ENCODE results near the gene CD226. TPM values are rescaled to one million over a fixed set of nuclear protein-coding genes. Genes with fewer than 3 reads are reported as not detected.
"Not testable (repeated sequence)": the region's sequence is repeated elsewhere in the genome, so short reads cannot be mapped to it uniquely, and the experiment has no call there.

CD226 gene
- total RNA-seq = 0.82 TPM

DNA sequence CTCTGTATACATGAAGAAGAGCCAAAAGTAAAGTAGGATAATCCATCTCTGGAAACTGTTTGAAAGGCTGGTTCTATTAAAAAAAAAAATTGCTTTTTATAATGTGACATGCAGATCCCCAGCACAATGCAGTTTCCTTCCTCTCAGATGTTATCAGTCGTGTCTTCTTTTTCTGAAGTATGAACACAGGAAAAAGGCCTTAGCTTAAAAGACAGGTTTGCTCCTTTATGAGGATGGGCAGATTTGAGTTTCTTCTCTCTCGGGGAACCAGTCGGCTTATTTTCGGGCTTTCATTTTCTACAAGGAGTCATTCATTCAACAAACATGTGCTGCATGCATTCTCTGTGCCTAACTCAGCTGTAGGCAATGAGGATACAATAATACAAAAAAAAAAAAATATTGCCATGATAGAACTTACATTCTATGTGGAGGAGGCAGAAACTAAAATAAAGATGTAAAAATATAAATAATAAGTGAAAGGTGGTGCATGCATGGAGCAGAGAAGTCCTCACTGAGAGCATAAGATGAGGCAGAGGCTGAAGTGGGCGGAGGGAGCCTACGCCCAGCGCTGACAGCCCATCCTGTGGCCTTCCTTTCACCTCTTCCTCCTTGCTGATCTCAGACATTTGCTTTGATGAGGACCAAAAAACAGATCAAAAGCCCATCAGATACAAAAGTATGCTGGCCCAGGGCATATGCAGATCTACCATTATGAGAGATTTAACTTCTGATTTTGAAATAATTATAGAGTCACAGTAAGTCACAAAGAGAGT lies at the start of gene CD226:
TSS of gene CD226 (minus strand) at position 513 of the 773 bp plus-strand sequence. CDS start at position 46, 467 bp downstream.
- no peak for FAIRE-seq
- DNase-seq (ENCODE audit: low spot score in 2 of 2) = no peak

GRCh38 chr18:69996951-69997798 lies 49.5 kb upstream of the CD226 start:
- FAIRE-seq (no peak), DNase-seq (ENCODE audit: low spot score in 2 of 2) (no peak)

DNA sequence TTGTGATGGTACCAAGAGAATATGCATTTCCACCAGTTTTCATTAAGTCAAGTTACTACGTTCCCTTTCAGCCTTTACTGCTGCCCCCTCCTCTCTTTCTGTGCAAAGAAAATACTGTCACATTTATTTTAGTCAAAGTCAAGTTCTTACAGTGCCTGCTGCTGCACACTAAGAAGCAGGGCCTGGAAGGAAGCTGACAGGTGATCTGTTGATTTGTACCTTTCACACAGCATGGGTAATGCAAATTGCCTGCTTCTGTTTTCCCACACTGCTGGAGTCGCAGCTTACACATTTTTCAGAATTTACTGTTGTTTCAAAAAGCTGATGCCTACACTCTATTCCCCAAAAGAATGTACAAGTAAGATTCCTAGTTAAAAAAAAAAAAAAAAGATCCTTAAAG lies 48.7 kb upstream of the CD226 start:
- no peak for FAIRE-seq
- no peak for DNase-seq (ENCODE audit: low spot score in 2 of 2)

GRCh38 chr18:69995774-69996173 lies 48.1 kb upstream of the CD226 start:
- DNase-seq (ENCODE audit: low spot score in 2 of 2) = no peak

DNA sequence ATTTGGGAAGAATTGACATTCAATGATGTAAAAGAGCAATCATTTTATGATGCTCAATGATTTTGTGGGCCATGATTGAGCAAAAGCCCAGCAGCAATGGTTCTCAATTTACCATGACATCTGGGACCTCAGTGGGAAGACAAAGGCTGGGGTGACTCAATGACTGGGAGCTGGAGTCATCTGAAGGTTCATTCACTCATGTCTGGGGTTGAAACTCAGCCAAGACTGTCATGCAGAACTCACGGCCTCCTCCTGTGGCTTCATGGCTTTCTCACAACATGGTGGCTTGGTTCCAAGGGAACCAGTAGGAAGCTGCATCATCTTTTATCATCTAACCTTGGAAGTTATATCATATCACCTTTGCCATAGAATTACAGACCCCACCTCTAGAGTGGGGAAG lies 45.1 kb upstream of the CD226 start:
- DNase-seq (ENCODE audit: low spot score in 2 of 2) = no peak
- no peak for FAIRE-seq

More at GRCh38 chr18:69995774-69996173, 48.1 kb upstream of the CD226 start:
- FAIRE-seq = no peak

- DNase-seq (ENCODE audit: low spot score in 2 of 2) (no peak), FAIRE-seq (no peak)
Measured at GRCh38 chr18:69987870-69988269, 40.2 kb upstream of the CD226 start.

DNA sequence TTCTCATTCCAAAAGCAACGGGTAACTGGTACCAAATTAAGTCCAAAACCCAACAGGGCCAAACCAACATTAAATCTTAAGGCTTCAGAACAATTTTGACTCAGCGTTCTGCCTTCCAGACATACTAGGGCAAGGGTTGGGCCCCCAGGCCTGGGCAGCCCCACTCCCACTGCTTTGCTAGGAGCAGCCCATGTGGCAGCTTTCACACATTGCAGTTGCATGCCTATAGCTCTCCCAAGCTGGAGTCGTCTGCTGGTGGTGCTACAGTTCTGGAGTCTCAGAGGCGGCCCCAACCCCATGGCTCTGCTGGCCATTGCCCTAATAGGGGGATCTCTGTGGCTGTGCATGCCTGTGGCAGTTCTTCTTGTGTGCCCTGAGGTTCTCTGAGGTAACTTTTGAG lies 37.6 kb upstream of the CD226 start:
- FAIRE-seq (no peak), DNase-seq (ENCODE audit: low spot score in 2 of 2) (no peak)

- no peak for FAIRE-seq
Measured at GRCh38 chr18:69982417-69982816, 34.7 kb upstream of the CD226 start.

DNA sequence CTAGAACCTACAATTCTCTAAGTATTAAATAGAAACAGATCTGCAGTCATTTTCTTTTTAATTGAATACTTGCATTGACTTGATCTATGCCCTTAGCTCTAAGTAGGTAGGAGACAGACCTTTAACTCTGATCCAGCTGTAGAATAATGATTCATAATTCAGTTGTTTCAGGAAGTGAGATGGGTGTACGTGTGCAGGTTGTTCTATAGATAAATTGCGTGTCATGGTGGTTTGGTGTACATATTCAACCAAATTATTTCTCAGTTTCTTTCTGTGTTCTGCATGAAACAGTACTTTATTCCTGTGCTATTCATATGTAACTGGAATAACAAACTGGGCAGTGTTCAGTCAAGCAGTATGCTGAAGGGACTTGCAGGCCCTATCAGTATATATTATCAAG lies 34.3 kb upstream of the CD226 start:
- DNase-seq (ENCODE audit: low spot score in 2 of 2) (no peak), FAIRE-seq (no peak)

More at GRCh38 chr18:69982417-69982816, 34.7 kb upstream of the CD226 start:
- DNase-seq (ENCODE audit: low spot score in 2 of 2) = no peak

DNA sequence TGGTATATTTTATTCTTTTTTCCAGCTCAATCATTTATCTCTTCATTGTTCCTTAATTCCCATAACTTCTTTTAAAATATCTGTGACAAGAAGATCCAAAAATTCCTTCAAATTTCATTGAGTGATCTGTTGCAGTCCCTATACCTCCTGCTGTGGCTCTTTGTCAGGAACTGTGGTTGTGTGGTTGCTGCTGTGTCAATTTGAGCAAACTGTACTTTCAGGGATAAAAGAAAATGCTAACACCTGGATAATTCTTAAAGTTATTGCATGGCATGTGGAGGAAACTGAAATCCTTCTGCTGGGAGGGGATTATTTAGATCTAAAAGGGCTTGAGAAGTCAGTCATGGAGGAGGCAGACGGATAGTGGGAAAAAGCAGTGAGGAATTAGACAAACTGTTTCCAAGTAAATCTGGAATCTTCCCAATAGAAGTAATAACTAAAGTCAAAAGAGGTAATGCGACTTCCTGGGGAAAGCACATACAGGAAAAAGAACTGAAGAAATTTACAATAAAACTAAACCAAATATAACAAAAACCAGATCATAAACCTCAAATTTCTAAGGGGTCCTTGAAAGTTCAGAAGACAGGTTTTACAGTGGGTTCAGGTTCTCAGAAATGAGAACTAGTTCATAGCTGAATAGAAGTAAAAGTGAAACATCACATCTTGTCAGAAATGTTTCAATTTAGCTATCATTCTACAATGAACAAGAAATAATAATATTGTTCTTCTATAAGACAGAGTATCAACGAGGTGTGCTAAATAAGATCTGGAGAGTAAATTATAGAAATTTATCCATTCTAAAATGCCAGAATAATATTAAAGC lies 33.5 kb upstream of the CD226 start:
- DNase-seq (ENCODE audit: low spot score in 2 of 2) (no peak), FAIRE-seq (no peak)

- no peak for FAIRE-seq
- DNase-seq (ENCODE audit: low spot score in 2 of 2) = no peak
Measured at GRCh38 chr18:69980509-69980908, 32.8 kb upstream of the CD226 start.

DNA sequence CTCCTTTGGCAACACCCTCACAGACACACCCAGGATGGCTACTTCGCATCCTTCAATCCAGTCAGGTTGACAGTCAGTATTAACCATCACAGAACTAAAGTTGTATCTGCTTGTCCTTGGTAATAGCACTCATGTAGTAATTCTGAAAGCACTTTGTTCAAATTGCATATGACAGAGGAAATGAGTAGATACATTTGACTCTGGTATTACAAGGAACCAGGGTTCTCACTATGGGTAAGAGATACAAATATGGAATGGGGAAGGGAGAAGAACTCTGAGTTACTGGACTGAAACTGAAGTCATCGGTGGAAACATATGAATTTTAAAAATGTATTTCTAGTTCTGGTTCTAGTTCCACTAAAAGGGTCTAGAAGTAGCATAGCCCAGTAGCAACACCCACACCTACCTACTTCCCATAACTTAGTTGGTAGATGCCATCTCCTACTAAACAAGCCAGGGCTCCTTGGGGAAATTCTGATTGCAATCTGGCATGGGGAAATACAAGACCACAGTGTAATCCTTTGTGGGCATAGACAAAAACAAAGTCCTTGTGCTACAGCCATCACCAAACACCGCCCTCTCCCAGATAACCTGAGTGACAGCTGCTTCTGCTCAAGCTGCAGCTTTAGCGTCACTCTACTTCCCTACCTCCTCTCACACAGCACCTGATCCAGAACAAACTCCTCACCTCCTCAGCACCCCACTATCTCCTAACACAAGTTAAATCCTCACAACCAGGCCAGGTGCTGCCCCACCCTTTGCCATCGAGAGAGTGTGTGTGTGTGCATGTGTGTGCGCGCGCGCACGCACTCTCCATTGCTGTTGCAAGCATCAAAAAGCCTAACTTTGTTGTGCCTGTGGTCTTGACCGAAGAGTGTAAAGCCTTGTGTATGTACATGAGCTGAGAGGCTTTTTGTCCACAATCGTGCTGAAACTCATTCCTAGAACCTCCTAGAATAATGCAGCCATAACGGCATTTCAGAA lies 31.4 kb upstream of the CD226 start:
- DNase-seq (ENCODE audit: low spot score in 2 of 2) (no peak), FAIRE-seq (no peak)

DNA sequence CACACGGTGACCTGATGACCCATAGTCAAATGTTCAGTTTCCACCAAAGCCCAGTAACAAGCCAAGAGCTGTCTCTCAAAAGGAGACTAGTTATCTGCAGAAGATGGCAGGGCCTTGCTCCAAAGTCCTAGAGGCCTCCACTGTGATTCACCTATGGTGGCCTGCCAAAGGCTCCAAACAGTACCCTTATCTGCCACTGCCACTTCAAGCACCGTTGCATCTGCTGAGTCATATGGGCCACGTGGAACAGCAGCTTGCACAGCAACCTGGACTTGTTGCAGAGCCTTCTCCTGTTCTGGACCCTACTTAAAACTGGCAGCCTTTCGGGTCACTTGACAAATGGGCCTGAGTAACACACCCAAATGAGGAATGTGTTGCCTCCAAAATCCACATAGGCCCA lies 27.6 kb upstream of the CD226 start:
- DNase-seq (ENCODE audit: low spot score in 2 of 2); FAIRE-seq: not testable (repeated sequence)

DNA sequence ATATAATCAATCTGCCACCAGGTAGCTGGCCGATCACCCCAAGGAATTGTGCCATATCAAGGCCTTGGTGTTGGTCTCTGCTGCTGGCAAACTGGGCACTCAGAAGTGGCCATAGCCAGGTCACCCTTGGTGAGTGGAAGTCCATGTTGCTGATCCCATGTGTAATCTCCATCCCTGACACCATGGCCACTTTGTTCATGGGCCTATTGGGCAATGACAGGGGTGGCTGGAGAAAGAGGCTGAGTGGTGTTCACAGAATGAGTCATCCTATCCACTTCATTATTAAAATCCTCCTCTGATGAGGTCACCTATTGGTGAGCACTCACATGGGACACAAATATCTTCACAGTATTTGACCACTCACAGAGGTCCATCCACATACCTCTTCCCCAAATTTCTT lies 26.7 kb upstream of the CD226 start:
- no peak for FAIRE-seq
- DNase-seq (ENCODE audit: low spot score in 2 of 2) = no peak

GRCh38 chr18:69969491-69969890 lies 21.8 kb upstream of the CD226 start:
- DNase-seq (ENCODE audit: low spot score in 2 of 2) (no peak), FAIRE-seq (no peak)

- FAIRE-seq (no peak), DNase-seq (ENCODE audit: low spot score in 2 of 2) (no peak)
Measured at GRCh38 chr18:69968039-69968438, 20.4 kb upstream of the CD226 start.

DNA sequence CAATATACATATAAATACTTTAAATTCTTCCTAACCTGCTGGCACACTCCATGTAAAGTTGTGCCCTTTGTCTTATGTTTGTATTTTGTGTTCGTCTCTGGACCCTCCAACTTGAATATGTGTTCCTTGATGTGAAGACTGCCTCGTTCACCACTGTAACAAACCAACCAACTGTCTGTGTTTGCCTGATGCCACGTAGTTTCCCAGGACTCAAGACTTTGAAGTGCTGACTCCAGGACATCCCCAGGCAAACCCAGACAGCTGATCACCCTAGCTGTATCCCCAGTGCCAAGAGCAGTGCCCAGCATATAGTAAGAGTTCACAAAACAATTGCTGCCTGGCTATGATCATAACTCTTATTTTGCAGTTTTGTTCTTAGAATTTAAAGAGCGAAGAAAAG lies 15.5 kb upstream of the CD226 start:
- FAIRE-seq = no peak
- no peak for DNase-seq (ENCODE audit: low spot score in 2 of 2)

DNA sequence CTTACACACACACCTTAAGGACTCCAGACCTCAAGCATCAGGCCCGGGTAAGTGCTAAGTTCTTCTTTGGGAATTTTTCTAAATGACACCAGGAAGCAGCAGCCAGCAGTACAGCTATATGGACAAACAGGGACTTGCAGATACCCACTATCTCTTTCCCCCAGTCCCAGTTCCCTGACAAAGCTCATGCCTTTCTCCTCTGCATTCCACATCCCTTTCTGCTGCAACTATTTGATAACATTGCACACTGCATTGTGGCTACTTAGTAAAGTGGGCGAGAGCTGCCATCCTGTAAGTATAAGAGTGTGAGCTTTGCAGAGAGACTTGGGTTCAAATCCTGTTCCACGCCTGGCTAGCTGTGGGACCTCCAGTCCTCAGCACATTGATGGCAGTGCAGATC lies 14.0 kb upstream of the CD226 start:
- no peak for DNase-seq (ENCODE audit: low spot score in 2 of 2)
- FAIRE-seq = no peak

- no peak for FAIRE-seq
- DNase-seq (ENCODE audit: low spot score in 2 of 2) = no peak
Measured at GRCh38 chr18:69958422-69958821, 10.7 kb upstream of the CD226 start.

DNA sequence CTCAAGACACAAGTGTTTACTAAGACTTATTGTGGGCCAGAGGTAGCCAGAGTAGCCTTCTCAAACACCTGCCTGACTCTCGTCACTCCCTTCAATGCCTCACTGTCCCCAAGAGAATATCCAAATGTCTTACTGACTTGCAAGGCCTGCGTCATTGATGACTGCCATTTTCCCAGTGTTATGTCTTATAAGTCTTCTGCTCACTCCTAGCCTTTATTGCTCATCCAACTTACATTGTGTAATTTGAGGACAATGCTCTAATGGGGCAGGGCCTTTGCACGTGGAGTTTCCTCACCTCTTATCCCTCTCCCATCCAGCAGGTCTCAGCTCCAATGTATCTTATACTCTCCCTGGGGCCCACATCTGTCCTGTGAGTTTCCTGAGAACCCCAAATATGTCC lies 10.1 kb upstream of the CD226 start:
- no peak for FAIRE-seq

More for the DNA sequence above, 10.1 kb upstream of the CD226 start:
- DNase-seq (ENCODE audit: low spot score in 2 of 2) = no peak
